Vagina (tissue), 2 donors: ENCODE measurements around the gene CDH4.

Source experiments
- POLR2A ChIP-seq, 2 donors: fragments of 450-650 bp; IDR thresholded peaks; one replicate each; pipeline ENCODE4 v1.6.1; 2017; ENCODE audit warnings: antibody characterized with exemption in 2 of 2, mild to moderate bottlenecking in 2 of 2, moderate library complexity in 2 of 2
- POLR2AphosphoS5 ChIP-seq, 2 donors: sonication (generic); formaldehyde crosslinking; IDR thresholded peaks; one replicate each; pipeline ENCODE4 v1.9.0; 2017; ENCODE audit warnings: antibody characterized with exemption in 2 of 2, mild to moderate bottlenecking in 2 of 2, low read depth in 1 of 2; ENCODE audit not compliant: insufficient read depth in 1 of 2
- TF ChIP-seq, protein P1 (sequence below), 3 experiments: fragments of 450-650 bp in 2 of 3; fragments of 200-600 bp in 1 of 3; sonication (generic) in 1 of 3; IDR thresholded peaks; one replicate each; pipeline ENCODE4 v1.5.1; 2017 to 2019; ENCODE audit warnings: antibody characterized with exemption in 3 of 3, mild to moderate bottlenecking in 2 of 3, moderate library complexity in 2 of 3

DNA sequence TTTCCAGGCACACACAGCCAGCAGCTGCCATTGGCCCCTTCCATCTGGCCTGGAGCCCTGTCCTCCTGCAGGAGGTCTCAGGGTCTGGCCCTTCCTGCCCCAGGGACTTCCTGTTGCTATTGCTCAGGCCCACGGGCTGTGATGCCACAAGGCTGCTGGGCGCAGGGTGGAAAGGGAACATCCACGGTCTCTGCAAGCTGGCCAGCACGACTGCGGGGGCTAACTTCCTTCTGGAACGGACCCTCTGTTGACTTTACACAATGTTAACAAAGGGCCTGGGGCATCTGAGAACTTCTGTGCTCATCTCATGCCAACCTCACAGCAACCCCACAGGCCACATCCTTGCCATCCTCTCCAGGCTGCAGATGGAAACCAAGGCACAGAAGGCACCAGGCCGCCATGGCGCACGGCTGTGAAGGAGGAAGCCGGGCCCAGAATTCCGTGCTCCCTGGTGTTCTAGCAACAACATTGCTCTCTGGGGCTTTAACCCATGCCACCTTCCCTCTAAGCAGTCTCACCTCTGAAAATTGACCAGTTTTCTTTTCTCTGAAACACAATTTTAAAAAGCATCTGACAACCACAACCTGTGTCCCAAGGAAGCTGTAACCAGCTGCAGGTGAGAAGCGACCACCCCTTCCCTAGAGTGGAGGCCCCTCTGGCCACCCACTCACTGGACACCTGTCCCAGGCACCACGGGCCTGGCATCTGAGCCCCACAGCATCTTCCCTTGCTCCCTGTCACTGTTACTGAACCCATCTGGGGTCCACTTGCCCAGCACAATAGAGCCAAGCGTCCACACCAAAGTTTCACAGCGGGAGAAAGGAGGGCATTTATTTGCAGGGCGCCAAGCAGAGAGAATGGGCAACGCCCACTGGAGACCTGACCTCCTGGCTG is 261.3 kb downstream of the CDH4 start:
- TF ChIP-seq, protein P1, sequence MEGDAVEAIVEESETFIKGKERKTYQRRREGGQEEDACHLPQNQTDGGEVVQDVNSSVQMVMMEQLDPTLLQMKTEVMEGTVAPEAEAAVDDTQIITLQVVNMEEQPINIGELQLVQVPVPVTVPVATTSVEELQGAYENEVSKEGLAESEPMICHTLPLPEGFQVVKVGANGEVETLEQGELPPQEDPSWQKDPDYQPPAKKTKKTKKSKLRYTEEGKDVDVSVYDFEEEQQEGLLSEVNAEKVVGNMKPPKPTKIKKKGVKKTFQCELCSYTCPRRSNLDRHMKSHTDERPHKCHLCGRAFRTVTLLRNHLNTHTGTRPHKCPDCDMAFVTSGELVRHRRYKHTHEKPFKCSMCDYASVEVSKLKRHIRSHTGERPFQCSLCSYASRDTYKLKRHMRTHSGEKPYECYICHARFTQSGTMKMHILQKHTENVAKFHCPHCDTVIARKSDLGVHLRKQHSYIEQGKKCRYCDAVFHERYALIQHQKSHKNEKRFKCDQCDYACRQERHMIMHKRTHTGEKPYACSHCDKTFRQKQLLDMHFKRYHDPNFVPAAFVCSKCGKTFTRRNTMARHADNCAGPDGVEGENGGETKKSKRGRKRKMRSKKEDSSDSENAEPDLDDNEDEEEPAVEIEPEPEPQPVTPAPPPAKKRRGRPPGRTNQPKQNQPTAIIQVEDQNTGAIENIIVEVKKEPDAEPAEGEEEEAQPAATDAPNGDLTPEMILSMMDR (IDR thresholded peaks at IDR 0.05) = no peak
- TF ChIP-seq POLR2A (IDR thresholded peaks at IDR 0.05) = no peak
- no peak for TF ChIP-seq POLR2AphosphoS5 (IDR thresholded peaks at IDR 0.05; ENCODE audit: insufficient read depth in 1 of 2, low read depth in 1 of 2)
